Measurements from ENCODE around the gene ADIPOQ.

GRCh38 chr3:186825294-186825821, 17.2 kb upstream of the ADIPOQ start:
- no peak for TF ChIP-seq ZNF563 (CRISPR knock-in tag; IDR thresholded peaks at IDR 0.05)
- no peak for TF ChIP-seq ZNF274 (CRISPR knock-in tag; IDR thresholded peaks at IDR 0.05)
- no peak for TF ChIP-seq RFX3 (CRISPR knock-in tag; IDR thresholded peaks at IDR 0.05)
- TF ChIP-seq, protein P1, sequence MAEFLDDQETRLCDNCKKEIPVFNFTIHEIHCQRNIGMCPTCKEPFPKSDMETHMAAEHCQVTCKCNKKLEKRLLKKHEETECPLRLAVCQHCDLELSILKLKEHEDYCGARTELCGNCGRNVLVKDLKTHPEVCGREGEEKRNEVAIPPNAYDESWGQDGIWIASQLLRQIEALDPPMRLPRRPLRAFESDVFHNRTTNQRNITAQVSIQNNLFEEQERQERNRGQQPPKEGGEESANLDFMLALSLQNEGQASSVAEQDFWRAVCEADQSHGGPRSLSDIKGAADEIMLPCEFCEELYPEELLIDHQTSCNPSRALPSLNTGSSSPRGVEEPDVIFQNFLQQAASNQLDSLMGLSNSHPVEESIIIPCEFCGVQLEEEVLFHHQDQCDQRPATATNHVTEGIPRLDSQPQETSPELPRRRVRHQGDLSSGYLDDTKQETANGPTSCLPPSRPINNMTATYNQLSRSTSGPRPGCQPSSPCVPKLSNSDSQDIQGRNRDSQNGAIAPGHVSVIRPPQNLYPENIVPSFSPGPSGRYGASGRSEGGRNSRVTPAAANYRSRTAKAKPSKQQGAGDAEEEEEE (CRISPR knock-in tag; IDR thresholded peaks at IDR 0.05; ENCODE audit: borderline replicate concordance), result no peak
- no peak for TF ChIP-seq ZSCAN22 (CRISPR knock-in tag; IDR thresholded peaks at IDR 0.05)
- TF ChIP-seq CTCF (CRISPR knock-in tag; IDR thresholded peaks at IDR 0.05), result 0 out of 2 replicates have a peak, but pooled peaks have one; percentile 9
- TF ChIP-seq ELF4 (CRISPR knock-in tag; IDR thresholded peaks at IDR 0.05; ENCODE audit: borderline replicate concordance), result no peak
- TF ChIP-seq CHD4 (IDR thresholded peaks at IDR 0.05; ENCODE audit: borderline replicate concordance, low read length), result no peak
- TF ChIP-seq SIN3A (IDR thresholded peaks at IDR 0.05; ENCODE audit: borderline replicate concordance, low read depth, low read length), result no peak
- no peak for TF ChIP-seq YY1 (IDR thresholded peaks at IDR 0.05; ENCODE audit: insufficient read depth, insufficient replicate concordance, low read depth, low read length)
- TF ChIP-seq ZNF253 (CRISPR knock-in tag; IDR thresholded peaks at IDR 0.05; ENCODE audit: borderline replicate concordance), result no peak
- TF ChIP-seq BRCA1 (CRISPR knock-in tag; IDR thresholded peaks at IDR 0.05), result no peak
- no peak for TF ChIP-seq STAT6 (CRISPR knock-in tag; IDR thresholded peaks at IDR 0.05; ENCODE audit: borderline replicate concordance)
- no peak for TF ChIP-seq TAF1 (CRISPR knock-in tag; IDR thresholded peaks at IDR 0.05)
